Neutrophil (primary cell): ENCODE results near the gene GDAP1L1.
"Not testable (repeated sequence)": the region's sequence is repeated elsewhere in the genome, so short reads cannot be mapped to it uniquely, and the experiment has no call there.

Experiments
- H3K27ac ChIP-seq: fragments of 200-600 bp; sonication (generic); 2 replicates; pipeline ENCODE4 v1.5.1; 2016; ENCODE audit warnings: mild to moderate bottlenecking, moderate library complexity
- H3K27me3 ChIP-seq: fragments of 200-600 bp; sonication (generic); 2 replicates; pipeline ENCODE4 v1.6.0; 2016; ENCODE audit warnings: mild to moderate bottlenecking
- H3K36me3 ChIP-seq: fragments of 200-600 bp; sonication (generic); 2 replicates; pipeline ENCODE4 v1.5.1; 2017
- H3K4me1 ChIP-seq, 2 experiments: fragments of 200-600 bp in 1 of 2; sonication (generic) in 1 of 2; 1 replicate in 1 of 2; 2 replicates in 1 of 2; pipeline versions ENCODE4 v1.5.1 to v1.6.1; 2013 to 2016; ENCODE audit warnings: low read depth in 1 of 2, low read length in 1 of 2, mild to moderate bottlenecking in 1 of 2, moderate library complexity in 1 of 2; ENCODE audit not compliant: control insufficient read depth in 1 of 2, insufficient read depth in 1 of 2
- H3K4me3 ChIP-seq, 2 experiments: fragments of 200-600 bp in 1 of 2; sonication (generic) in 1 of 2; 1 replicate in 1 of 2; 2 replicates in 1 of 2; pipeline ENCODE4 v1.5.1; 2013 to 2016; ENCODE audit warnings: low read depth in 1 of 2, low read length in 1 of 2, mild to moderate bottlenecking in 1 of 2, moderate library complexity in 1 of 2
- H3K9me3 ChIP-seq: fragments of 200-600 bp; sonication (generic); 2 replicates; pipeline ENCODE4 v1.5.1; 2016
- CTCF ChIP-seq: fragments of 200-600 bp; sonication (generic); IDR thresholded peaks from 2 replicates; pipeline ENCODE4 v1.5.1; 2016; ENCODE audit warnings: antibody characterized with exemption

The GDAP1L1 gene

GRCh38 chr20:44234566-44235317, 12.4 kb upstream of the GDAP1L1 start:
- H3K9me3 ChIP-seq: no peaks in the 10 kb centered on the region
- H3K27me3 ChIP-seq: peaks cover 3% of the 10 kb centered on the region
- TF ChIP-seq CTCF: no peak
- no peaks in the 10 kb centered on the region for H3K36me3 ChIP-seq
- no peak overlapping the region for H3K27ac ChIP-seq
- no peak overlapping the region for H3K4me3 ChIP-seq
- H3K4me1 ChIP-seq: no peaks in the 10 kb centered on the region

- no peak for TF ChIP-seq CTCF
- H3K27ac ChIP-seq: no peak overlapping the region
- no peaks in the 10 kb centered on the region for H3K9me3 ChIP-seq
- no peak overlapping the region for H3K4me3 ChIP-seq
- no peaks in the 10 kb centered on the region for H3K4me1 ChIP-seq
- H3K27me3 ChIP-seq: peaks cover 3% of the 10 kb centered on the region
- no peaks in the 10 kb centered on the region for H3K36me3 ChIP-seq
These were observed 11.4 kb upstream of the GDAP1L1 start for GRCh38 chr20:44235702-44236101.

GRCh38 chr20:44236840-44237239, 10.3 kb upstream of the GDAP1L1 start:
- H3K27me3 ChIP-seq, H3K27ac ChIP-seq, H3K9me3 ChIP-seq, H3K4me3 ChIP-seq, H3K36me3 ChIP-seq, H3K4me1 ChIP-seq: not testable (repeated sequence)

GRCh38 chr20:44241796-44242195, 5.3 kb upstream of the GDAP1L1 start:
- H3K36me3 ChIP-seq: no peaks in the 10 kb centered on the region
- no peak overlapping the region for H3K27ac ChIP-seq
- peaks cover 41% of the 10 kb centered on the region for H3K27me3 ChIP-seq
- H3K4me3 ChIP-seq: no peak overlapping the region
- no peaks in the 10 kb centered on the region for H3K9me3 ChIP-seq
- no peaks in the 10 kb centered on the region for H3K4me1 ChIP-seq
- TF ChIP-seq CTCF: no peak

- no peaks in the 10 kb centered on the region for H3K4me1 ChIP-seq
- no peaks in the 10 kb centered on the region for H3K36me3 ChIP-seq
- H3K27me3 ChIP-seq: peaks cover 82% of the 10 kb centered on the region
- no peak for TF ChIP-seq CTCF
- H3K27ac ChIP-seq: no peak overlapping the region
- H3K9me3 ChIP-seq: no peaks in the 10 kb centered on the region
- no peak overlapping the region for H3K4me3 ChIP-seq
These were observed 1.1 kb upstream of the GDAP1L1 start for GRCh38 chr20:44245977-44246376.

- H3K4me3 ChIP-seq: no peak overlapping the region
- peaks cover 74% of the 10 kb centered on the region for H3K27me3 ChIP-seq
- no peaks in the 10 kb centered on the region for H3K36me3 ChIP-seq
- H3K4me1 ChIP-seq: no peaks in the 10 kb centered on the region
- no peaks in the 10 kb centered on the region for H3K9me3 ChIP-seq
- H3K27ac ChIP-seq: no peak overlapping the region
- TF ChIP-seq CTCF: no peak
These were observed 690 bp downstream of the GDAP1L1 start for GRCh38 chr20:44247586-44248409.
